ENCODE data around the gene TMEM231.
"Not testable (repeated sequence)": the region's sequence is repeated elsewhere in the genome, so short reads cannot be mapped to it uniquely, and the experiment has no call there.

TMEM231 gene

DNA sequence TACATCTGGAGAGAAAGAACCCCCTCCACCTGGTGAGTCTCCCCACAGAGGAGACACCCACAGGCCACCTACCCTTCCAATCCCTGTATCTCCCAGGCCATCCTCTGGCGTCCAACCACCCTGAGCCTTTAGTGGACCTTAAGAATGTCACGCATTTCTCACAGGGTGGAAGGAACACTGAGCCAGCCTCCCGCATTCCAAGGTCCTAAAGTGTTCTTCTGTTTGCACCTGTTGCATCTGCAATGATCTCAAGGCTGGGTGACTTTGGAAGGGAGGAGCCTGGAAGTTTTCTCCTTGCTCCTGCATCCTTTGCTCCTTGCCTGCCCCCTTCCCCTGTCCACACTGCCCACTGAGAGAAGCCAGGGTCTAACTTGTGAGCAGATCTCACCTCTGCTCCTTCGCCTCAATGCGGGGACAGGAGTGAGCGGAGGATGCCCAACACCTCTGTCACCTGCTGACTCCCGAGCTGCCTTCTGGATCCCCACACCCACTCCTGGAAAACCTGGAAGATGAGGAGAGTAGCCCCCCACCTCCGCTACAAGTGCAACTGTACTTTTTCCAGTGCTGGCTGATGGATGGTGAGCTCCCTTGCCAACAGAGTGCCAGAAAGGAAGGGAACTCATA, 23.8 kb downstream of the TMEM231 start:
- DNase-seq (ENCODE audit: extremely low read depth, low read depth), result no peak
- no peak overlapping the region for H3K4me3 ChIP-seq (replicated peaks; ENCODE audit: low read depth, low read length)
- TF ChIP-seq, protein P1, sequence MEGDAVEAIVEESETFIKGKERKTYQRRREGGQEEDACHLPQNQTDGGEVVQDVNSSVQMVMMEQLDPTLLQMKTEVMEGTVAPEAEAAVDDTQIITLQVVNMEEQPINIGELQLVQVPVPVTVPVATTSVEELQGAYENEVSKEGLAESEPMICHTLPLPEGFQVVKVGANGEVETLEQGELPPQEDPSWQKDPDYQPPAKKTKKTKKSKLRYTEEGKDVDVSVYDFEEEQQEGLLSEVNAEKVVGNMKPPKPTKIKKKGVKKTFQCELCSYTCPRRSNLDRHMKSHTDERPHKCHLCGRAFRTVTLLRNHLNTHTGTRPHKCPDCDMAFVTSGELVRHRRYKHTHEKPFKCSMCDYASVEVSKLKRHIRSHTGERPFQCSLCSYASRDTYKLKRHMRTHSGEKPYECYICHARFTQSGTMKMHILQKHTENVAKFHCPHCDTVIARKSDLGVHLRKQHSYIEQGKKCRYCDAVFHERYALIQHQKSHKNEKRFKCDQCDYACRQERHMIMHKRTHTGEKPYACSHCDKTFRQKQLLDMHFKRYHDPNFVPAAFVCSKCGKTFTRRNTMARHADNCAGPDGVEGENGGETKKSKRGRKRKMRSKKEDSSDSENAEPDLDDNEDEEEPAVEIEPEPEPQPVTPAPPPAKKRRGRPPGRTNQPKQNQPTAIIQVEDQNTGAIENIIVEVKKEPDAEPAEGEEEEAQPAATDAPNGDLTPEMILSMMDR (IDR thresholded peaks at IDR 0.05; ENCODE audit: low read depth, low read length, missing control alignments), result no peak

DNA sequence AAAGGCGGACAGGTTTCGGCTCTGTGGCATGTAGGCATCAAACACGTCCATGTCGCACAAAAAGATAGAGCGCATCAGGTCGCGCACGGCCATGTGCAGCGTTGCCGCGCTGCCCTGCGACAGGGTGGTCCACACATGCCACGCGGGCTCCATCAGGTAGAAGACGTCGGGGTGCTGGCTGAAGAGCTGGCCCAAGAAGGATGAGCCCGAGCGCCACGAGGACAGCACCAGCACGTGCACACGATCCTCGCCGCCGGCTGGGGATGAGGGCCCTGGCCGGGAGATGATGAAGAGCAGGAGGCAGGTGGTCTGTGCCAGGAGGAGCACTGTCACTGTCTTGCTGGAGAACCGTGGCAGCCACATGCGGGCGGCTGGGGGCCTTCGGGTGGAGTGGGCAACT, 26.1 kb downstream of the TMEM231 start:
- TF ChIP-seq, protein P1 (IDR thresholded peaks at IDR 0.05; ENCODE audit: low read depth, low read length, missing control alignments), result no peak
- DNase-seq (ENCODE audit: extremely low read depth, low read depth), result no peak
- H3K4me3 ChIP-seq (replicated peaks; ENCODE audit: low read depth, low read length), result no peak overlapping the region

DNA sequence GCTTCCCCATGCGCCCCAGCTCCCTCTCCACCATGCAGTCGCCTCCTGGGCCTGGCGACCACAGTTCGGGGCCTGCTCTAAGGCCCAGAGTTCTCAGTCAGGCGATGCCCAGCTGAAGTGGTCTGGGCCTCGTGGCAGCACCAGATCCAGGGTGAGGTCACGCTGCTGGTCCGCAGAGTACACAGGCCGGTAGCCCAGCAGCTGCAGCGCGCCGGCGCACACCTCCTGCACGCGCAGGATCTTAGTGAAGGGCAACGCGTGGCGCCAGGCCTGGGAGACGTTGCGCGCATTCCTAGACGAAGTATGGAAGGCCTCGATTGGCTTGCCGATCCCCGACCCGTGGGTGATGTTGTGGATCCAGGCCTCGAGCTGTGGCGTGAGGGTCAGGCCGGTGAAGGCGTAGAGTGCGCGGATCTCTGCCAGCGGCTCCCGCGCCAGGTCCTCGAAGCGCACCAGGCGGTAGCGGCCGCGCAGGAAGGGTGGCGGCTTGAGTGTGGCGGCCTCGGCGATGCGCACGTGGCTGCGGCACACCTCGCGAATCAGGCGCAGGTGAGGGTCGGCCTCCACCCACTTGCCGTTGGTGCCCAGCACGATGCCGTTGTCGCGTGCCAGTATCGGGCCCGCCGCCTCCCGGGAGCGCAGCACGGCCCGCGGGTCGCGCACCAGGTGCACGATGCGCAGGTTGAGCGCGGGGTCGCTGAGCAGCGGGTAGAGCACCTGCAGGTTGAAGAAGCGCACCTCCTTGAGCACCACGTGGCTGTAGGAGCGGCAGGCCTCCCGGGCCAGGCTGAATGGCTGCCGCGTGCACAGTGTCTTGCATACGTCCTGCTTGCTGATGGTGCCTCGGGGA, 26.8 kb downstream of the TMEM231 start:
- no peak for DNase-seq (ENCODE audit: extremely low read depth, low read depth)
- TF ChIP-seq, protein P1 (IDR thresholded peaks at IDR 0.05; ENCODE audit: low read depth, low read length, missing control alignments), result no peak
- no peak overlapping the region for H3K4me3 ChIP-seq (replicated peaks; ENCODE audit: low read depth, low read length)

DNA sequence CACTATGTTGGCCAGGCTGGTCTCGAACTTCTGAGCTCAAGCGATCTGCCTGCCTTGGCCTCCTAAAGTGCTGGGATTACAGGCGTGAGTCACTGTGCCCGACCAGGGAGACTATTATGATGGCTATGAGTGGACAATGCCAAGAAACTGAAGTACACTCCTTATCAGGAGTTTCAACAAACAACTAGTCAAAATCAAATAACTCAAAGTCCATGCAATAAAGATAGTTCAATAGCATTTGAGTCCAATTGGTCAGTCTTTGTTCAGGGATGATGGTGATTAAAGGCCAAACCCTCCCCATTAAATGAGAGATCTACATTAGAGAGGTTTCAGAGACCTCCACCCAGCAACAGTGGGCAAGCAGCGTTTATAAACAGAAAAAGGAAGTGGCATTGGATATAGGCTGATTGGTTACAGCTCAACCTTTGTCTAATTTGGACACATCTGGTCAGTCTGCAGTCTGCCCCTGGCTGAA, 28.2 kb downstream of the TMEM231 start:
- H3K4me3 ChIP-seq (replicated peaks; ENCODE audit: low read depth, low read length), result no peak overlapping the region
- DNase-seq (ENCODE audit: extremely low read depth, low read depth), result no peak
- TF ChIP-seq, protein P1 (IDR thresholded peaks at IDR 0.05; ENCODE audit: low read depth, low read length, missing control alignments), result no peak

DNA sequence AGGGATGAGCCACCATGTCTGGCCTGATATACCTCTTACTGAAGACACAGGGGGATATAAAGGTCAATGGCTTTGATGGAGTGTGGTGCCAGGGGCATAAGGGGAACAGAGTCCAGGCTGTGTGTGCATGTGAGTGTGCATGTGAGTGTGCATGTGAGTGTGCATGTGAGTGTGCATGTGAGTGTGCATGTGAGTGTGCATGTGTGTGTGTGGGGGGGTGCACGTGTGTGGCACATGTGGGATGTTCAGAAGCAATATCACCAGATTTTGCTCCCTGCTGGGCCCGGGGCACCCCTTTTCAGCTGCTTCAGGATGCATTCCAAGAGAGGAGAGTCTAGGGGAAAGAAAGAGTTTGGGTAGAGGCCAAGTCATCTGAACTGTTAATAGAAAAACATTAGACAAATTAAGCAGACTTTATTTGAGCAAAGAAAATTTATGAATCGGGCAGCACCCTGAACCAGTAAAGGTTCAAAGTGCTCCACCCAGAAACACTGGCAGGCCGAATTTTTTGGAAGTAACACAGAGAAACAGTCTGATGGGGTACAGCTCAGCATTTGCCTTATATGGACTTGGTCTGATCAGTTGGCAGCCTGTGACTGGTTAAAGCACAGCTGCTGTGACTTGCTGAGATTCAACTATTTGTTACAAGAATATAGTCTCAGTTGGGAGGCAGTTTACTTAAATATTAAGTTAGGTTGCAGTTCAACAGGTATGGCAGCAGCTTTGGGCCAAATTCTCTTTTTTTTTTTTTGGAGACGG, 29.8 kb downstream of the TMEM231 start:
- no peak overlapping the region for H3K4me3 ChIP-seq (replicated peaks; ENCODE audit: low read depth, low read length)
- TF ChIP-seq, protein P1 (IDR thresholded peaks at IDR 0.05; ENCODE audit: low read depth, low read length, missing control alignments), result no peak
- DNase-seq (ENCODE audit: extremely low read depth, low read depth), result no peak

DNA sequence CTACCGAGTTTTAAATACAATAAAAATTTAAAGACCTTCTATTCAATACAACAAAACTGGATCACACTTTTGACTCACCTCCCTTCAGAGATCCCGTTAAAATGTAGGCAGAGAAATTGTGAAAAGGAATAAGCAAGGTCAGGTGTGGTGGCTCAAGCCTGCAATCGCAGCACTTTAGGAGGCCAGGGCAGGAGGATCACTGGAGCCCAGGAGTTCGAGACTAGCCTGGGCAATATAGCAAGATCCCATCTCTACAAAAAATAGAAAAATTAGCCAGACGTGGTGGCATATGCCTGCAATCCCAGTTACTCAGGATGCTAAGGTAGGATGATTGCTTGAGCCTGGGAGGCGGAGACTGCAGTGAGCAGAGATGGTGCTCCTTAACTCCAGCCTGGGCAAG, 36.9 kb downstream of the TMEM231 start:
- no peak overlapping the region for H3K4me3 ChIP-seq (replicated peaks; ENCODE audit: low read depth, low read length)
- TF ChIP-seq, protein P1 (IDR thresholded peaks at IDR 0.05; ENCODE audit: low read depth, low read length, missing control alignments), result no peak
- DNase-seq (ENCODE audit: extremely low read depth, low read depth), result no peak

DNA sequence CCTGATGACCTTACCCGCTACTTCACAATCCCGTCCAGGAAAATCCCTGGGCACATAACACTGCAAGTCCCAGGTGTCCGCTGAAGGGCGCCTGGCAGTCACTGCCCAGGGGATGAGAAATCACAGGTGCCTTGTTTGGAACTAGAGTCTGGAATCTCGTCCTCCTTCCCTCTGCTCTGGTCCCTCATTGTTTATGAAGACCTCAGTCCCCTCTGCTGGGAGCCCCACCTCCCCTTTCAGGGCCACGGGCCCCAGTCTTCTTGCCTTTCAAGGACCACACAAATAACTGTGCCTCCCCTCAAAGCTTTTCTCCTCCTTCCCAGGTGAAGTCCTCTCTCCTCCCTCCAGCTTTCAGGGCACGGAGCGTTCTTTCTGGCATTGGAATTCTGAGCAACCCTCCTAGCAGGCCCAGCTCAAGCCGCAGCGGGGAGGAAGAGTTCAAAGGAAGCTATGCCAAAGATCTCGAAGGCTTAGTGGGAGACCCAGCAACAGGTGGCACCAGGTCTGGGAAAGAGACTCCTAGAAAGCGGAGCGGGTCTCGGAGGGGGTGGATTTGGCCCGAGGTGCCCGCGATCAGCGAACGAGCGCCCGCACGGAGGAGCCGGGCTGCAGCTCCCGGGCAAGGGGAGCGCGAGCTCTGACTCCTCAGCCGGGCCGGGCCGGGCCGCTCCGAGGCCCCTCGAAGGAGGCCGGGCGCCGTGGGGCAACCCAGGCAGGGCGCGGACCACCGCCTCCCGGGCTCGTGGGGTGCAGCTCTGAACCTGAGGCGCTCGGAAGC, 39.7 kb downstream of the TMEM231 start:
- DNase-seq (ENCODE audit: extremely low read depth, low read depth), result not testable (repeated sequence)
- H3K4me3 ChIP-seq (replicated peaks; ENCODE audit: low read depth, low read length), result peak overlapping the region; percentile 77
